Sciatic nerve (tissue), 1 donor: ENCODE measurements around the gene USP14. TPM values are rescaled to one million over a fixed set of nuclear protein-coding genes. Genes with fewer than 3 reads are reported as not detected.

Experiments
- microRNA-seq: library from miRNA; unstranded; fragments of <30 nt; microRNA quantifications from one replicate; pipeline ENCODE4 v1.2.0, GENCODE V29; 2020
- total RNA-seq: library from RNA; stranded (reverse); fragmentation: NEBNext Ultra II Directional; extraction: Animal tissue kit (Norgen Biotek cat#: 25700); gene quantifications from one replicate; pipeline ENCODE4 v1.2.1, GENCODE V29; 2021
- donor health status: DM: no; HTN: no; CAD: no.

Gene USP14
- total RNA-seq, 1 donor from 2014 or later: 57.2 TPM

Small RNA genes within 50 kb of the gene (microRNA-seq; reads per million reads assigned to microRNA genes)
- not detected for gene MIR8078

Other genes starting within 250 kb of the USP14 start
- gene TUBB8B, start 108.9 kb upstream of the USP14 start, total RNA-seq: not detected
- 57.2 TPM for gene THOC1, start 109.5 kb downstream of the USP14 start, total RNA-seq